ENCODE results near the gene ADGRE3.

GRCh38 chr19:14676762-14677161, 2.1 kb upstream of the ADGRE3 start:
- TF ChIP-seq CTCF (IDR thresholded peaks at IDR 0.05; ENCODE audit: low read depth, low read length, poor library complexity, severe bottlenecking) (no peak), EZH2phosphoT487 (IDR thresholded peaks at IDR 0.05; ENCODE audit: borderline replicate concordance, low read length) (no peak)
